ENCODE measurements around the gene GNL1. TPM values are rescaled to one million over a fixed set of nuclear protein-coding genes. Genes with fewer than 3 reads are reported as not detected.

Gene GNL1
- total and polyA plus RNA-seq, 9 of the 15 experiments (the other 6 are each of a cell fraction or from before 2014, with no cell fraction given), result 0.73 to 112 (median 58.0) TPM

- H3K79me2 ChIP-seq (ENCODE audit: control insufficient read depth, insufficient read depth, low read length), result peaks cover 7% of the 10 kb centered on the region; the same call in 2 of the 3 replicates
- H3K9me3 ChIP-seq (replicated peaks; ENCODE audit: control insufficient read depth, insufficient read depth, low read depth, low read length), result no peaks in the 10 kb centered on the region
- in situ Hi-C loops (cut with MboI), result loop anchor here (5.0 kb wide), 2 partner anchors 44 to 104 kb away; no protein-coding TSS in a partner anchor
- FAIRE-seq, result no peak
- intact Hi-C loops (cut with micrococcal nuclease), result no loop called here
- no peak overlapping the region; the same call in 1 of the 2 replicates for H2AFZ ChIP-seq (ENCODE audit: low read depth, low read length)
- BruUV-seq (replicated peaks), result no TSS peak
- no peaks in the 10 kb centered on the region for H3K27me3 ChIP-seq (ENCODE audit: control insufficient read depth in 2 of 2, insufficient read depth in 2 of 2, low read length in 2 of 2)
- H3K4me3 ChIP-seq, result no peak overlapping the region
- 62% methylated on average over 8 of the region's 8 CpGs for WGBS (ENCODE audit: insufficient coverage, low coverage, missing lambda C conversion rate)
- ChIA-PET POLR2A (interaction anchor here (0.6 to 1.4 kb wide), 12 partner anchors 11 to 412 kb away, joined by 3 to 8 read pairs (median 3); partner anchors contain the start of gene ABCF1), CTCF (ENCODE audit: low intra/inter-chr PET ratio) (no interaction called here)
- peaks cover 34 to 37% of the 10 kb centered on the region in 2 experiments for H3K4me1 ChIP-seq (replicated peaks in 1 of 2; ENCODE audit: control insufficient read depth in 2 of 2, insufficient read depth in 2 of 2, low read length in 2 of 2)
- H3K9ac ChIP-seq (ENCODE audit: insufficient read depth in 1 of 2, low read depth in 2 of 2, low read length in 2 of 2), result no peak overlapping the region
- peak in 2 of 4 experiments; percentile 25 to 26 for DNase-seq (ENCODE audit: extremely low read depth in 1 of 4, low spot score in 3 of 4)
- H3K4me2 ChIP-seq (ENCODE audit: insufficient read depth, low read length), result no peak overlapping the region
- H3K27ac ChIP-seq (ENCODE audit: extremely low read depth, low read depth, low read length), result no peak overlapping the region
- no peak for ATAC-seq
- H3K36me3 ChIP-seq (ENCODE audit: control insufficient read depth, insufficient read depth, low read length), result peaks cover 19% of the 10 kb centered on the region
- peaks cover 5% of the 10 kb centered on the region for H4K20me1 ChIP-seq (replicated peaks; ENCODE audit: control insufficient read depth, insufficient read depth, low read length)
- no peaks in the 10 kb centered on the region for H3K9me1 ChIP-seq (ENCODE audit: control insufficient read depth, insufficient read depth, low read length)
- peak; percentile 53; the same call in 1 of the 2 replicates for TF ChIP-seq POLR2G (IDR thresholded peaks at IDR 0.05; ENCODE audit: low read depth, low read length)
- no peak for TF ChIP-seq GTF2F1 (IDR thresholded peaks at IDR 0.05; ENCODE audit: low read depth, low read length)
- TF ChIP-seq DLX4 (CRISPR knock-in tag; IDR thresholded peaks at IDR 0.05), result no peak
- TF ChIP-seq ASH1L (IDR thresholded peaks at IDR 0.05; ENCODE audit: borderline replicate concordance, low read depth, partially characterized antibody), result no peak
- TF ChIP-seq ZNF699 (CRISPR knock-in tag; IDR thresholded peaks at IDR 0.05; ENCODE audit: insufficient replicate concordance), result no peak
- TF ChIP-seq TCF7L2 (IDR thresholded peaks at IDR 0.05; ENCODE audit: low read depth, low read length), result no peak
- no peak for TF ChIP-seq MAZ (CRISPR knock-in tag; conservative IDR thresholded peaks at IDR 0.05 in 1 of 2, IDR thresholded peaks at IDR 0.05 in 1 of 2)
- no peak for TF ChIP-seq ZBTB2 (IDR thresholded peaks at IDR 0.05)
- no peak for TF ChIP-seq NEUROD1 (IDR thresholded peaks at IDR 0.05; ENCODE audit: borderline replicate concordance, low read depth, low read length, partially characterized antibody)
- TF ChIP-seq CREB1 (IDR thresholded peaks at IDR 0.05), result no peak
- no peak for TF ChIP-seq CREB1 (CRISPR knock-in tag; IDR thresholded peaks at IDR 0.05)
- TF ChIP-seq HDAC2 (IDR thresholded peaks at IDR 0.05), result no peak
- TF ChIP-seq THRB (CRISPR knock-in tag; conservative IDR thresholded peaks at IDR 0.05), result 0 out of 2 replicates have a peak, but pooled peaks have one; percentile 69
- no peak for TF ChIP-seq ZNF586 (CRISPR knock-in tag; conservative IDR thresholded peaks at IDR 0.05)
- TF ChIP-seq RBM34 (IDR thresholded peaks at IDR 0.05; ENCODE audit: borderline replicate concordance, insufficient read depth, low read length), result no peak
- TF ChIP-seq POLR3G (IDR thresholded peaks at IDR 0.05; ENCODE audit: extremely low read depth, insufficient read length, insufficient replicate concordance), result no peak
- TF ChIP-seq ZNF717 (CRISPR knock-in tag; IDR thresholded peaks at IDR 0.05), result no peak
- no peak for TF ChIP-seq RNF2 (IDR thresholded peaks at IDR 0.05)
- no peak for TF ChIP-seq BACH1 (tag; IDR thresholded peaks at IDR 0.05)
- TF ChIP-seq SIX5 (IDR thresholded peaks at IDR 0.05; ENCODE audit: borderline replicate concordance in 1 of 2, insufficient read depth in 1 of 2, low read depth in 1 of 2, low read length in 2 of 2), result no peak
- TF ChIP-seq POLR2AphosphoS2 (IDR thresholded peaks at IDR 0.05; ENCODE audit: low read length), result 0 out of 2 replicates have a peak, but pooled peaks have one; percentile 79
These were observed 62.5 kb downstream of the GNL1 start for GRCh38 chr6:30493643-30494250.

All from K562 (cell line).